ENCODE results near the gene FOXI3. TPM values are rescaled to one million over a fixed set of nuclear protein-coding genes. Genes with fewer than 3 reads are reported as not detected.
A peak's percentile ranks its signal among the peaks of the same experiment; 100 is the strongest.
"Not testable (repeated sequence)": the region's sequence is repeated elsewhere in the genome, so short reads cannot be mapped to it uniquely, and the experiment has no call there.

The FOXI3 gene
- total RNA-seq, 2 experiments from 2014 or later, result not detected

- ChIA-PET CTCF (no interaction called here), POLR2A (no interaction called here)
- Mint-ChIP-seq H3K4me3 (peak overlapping the region; percentile 68), H3K27ac (no peak overlapping the region), H3K4me1 (peaks cover 11% of the 10 kb centered on the region), H3K36me3 (ENCODE audit: low read depth) (no peaks in the 10 kb centered on the region), H3K9me3 (no peaks in the 10 kb centered on the region), H3K27me3 (peaks cover 62% of the 10 kb centered on the region)
- no peak for DNase-seq
Observed at GRCh38 chr2:88452980-88453582, 588 bp upstream of the FOXI3 start.

DNA sequence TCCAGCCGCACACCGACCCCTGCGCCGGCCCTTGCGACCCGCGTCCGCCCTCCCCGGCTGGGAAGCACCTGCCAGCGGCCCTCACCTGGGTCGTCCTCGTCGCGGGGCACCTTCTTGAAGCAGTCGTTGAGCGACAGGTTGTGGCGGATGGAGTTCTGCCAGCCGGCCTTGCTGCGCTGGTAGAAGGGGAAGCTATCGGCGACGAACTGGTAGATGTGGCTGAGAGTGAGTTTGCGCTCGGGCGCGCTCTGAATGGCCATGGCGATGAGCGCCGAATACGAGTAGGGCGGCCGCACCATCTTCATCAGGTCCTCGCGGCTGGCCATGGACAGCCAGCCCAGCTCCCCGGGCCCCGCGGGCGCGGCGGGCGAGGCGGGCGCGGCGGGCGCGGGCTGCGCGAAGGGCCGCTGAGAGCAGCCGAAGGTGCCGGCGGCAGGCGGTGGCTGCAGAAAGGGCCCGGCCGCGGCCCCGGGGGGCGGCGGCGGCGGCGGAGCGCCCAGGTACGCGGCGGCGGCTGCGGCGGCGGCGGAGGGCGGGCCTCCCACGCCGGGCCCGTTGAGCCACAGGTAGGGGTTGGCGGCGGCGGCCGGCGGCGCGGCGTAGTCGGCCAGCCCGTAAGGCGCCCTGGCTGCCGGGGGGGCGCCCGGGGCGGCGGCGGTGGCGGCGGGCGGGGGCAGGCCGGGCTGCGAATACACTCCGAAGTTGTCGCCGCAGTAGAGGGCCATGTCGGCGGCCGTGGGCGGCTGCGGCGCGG lies 505 bp downstream of the FOXI3 start:
- H3K4me1 Mint-ChIP-seq, result peaks cover 11% of the 10 kb centered on the region
- H3K27ac Mint-ChIP-seq, result no peak overlapping the region
- no peaks in the 10 kb centered on the region for H3K9me3 Mint-ChIP-seq
- DNase-seq, result peak; percentile 6
- H3K36me3 Mint-ChIP-seq (ENCODE audit: low read depth), result no peaks in the 10 kb centered on the region
- ChIA-PET POLR2A (no interaction called here), CTCF (no interaction called here)
- peaks cover 71% of the 10 kb centered on the region for H3K27me3 Mint-ChIP-seq
- H3K4me3 Mint-ChIP-seq, result peak overlapping the region; percentile 16

GRCh38 chr2:88450925-88451810 lies 1.3 kb downstream of the FOXI3 start:
- H3K27me3 Mint-ChIP-seq, result peaks cover 72% of the 10 kb centered on the region

DNA sequence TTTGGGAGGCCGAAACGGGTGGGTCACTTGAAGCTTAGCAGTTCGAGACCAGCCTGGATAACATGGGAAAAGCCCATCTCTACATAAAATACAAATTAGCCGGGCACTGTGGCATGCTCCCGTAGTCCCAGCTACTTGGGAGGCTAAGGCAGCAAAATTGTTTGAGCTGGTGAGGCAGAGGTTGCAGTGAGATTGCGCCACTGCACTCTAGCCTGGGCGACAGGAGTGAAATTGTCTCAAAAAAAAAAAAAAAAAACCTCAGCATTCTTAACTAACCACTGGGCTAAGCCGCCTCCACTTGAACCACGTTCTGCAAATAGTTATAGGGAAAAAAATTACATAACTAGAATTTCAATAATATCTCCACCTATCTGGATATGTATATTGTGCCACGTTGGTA lies 2.3 kb downstream of the FOXI3 start:
- Mint-ChIP-seq H3K4me1 (peaks cover 11% of the 10 kb centered on the region), H3K27ac (no peak overlapping the region), H3K36me3 (ENCODE audit: low read depth) (no peaks in the 10 kb centered on the region), H3K9me3 (no peaks in the 10 kb centered on the region), H3K4me3 (no peak overlapping the region), H3K27me3 (peaks cover 69% of the 10 kb centered on the region)
- no peak for DNase-seq
- CTCF ChIA-PET, result no interaction called here
- POLR2A ChIA-PET, result no interaction called here

More at GRCh38 chr2:88450925-88451810, 1.3 kb downstream of the FOXI3 start:
- H3K4me1 Mint-ChIP-seq, result peaks cover 11% of the 10 kb centered on the region
- H3K27ac Mint-ChIP-seq, result no peak overlapping the region
- ChIA-PET CTCF (no interaction called here), POLR2A (no interaction called here)
- no peaks in the 10 kb centered on the region for H3K9me3 Mint-ChIP-seq
- peak overlapping the region; percentile 16 for H3K4me3 Mint-ChIP-seq
- H3K36me3 Mint-ChIP-seq (ENCODE audit: low read depth), result no peaks in the 10 kb centered on the region
- no peak for DNase-seq

DNA sequence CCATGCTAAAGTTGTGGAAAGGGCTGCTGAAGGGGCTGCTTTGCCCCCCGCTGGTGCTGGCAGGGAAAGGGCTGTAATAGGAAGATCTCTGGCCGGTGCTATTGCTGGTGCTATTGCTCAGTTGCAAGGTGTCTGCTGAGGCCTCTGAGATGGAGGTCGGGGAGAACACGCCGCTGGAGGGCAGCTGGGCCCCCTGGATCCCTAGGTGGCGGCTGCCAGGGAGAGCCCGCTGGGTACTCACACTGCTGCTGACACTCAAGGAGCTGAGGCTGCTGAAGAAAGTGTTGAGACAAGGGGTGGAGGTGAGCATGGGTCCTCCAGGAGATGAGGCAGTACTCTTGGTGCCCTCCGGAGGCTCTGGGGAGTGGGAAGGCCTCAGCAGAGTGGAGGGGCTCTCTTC lies 4.2 kb downstream of the FOXI3 start:
- H3K9me3 Mint-ChIP-seq, result no peaks in the 10 kb centered on the region
- H3K27me3 Mint-ChIP-seq, result peaks cover 57% of the 10 kb centered on the region
- ChIA-PET CTCF (no interaction called here), POLR2A (no interaction called here)
- no peak overlapping the region for H3K27ac Mint-ChIP-seq
- no peak for DNase-seq
- H3K4me3 Mint-ChIP-seq, result no peak overlapping the region
- H3K36me3 Mint-ChIP-seq (ENCODE audit: low read depth), result no peaks in the 10 kb centered on the region
- H3K4me1 Mint-ChIP-seq, result peaks cover 9% of the 10 kb centered on the region

DNA sequence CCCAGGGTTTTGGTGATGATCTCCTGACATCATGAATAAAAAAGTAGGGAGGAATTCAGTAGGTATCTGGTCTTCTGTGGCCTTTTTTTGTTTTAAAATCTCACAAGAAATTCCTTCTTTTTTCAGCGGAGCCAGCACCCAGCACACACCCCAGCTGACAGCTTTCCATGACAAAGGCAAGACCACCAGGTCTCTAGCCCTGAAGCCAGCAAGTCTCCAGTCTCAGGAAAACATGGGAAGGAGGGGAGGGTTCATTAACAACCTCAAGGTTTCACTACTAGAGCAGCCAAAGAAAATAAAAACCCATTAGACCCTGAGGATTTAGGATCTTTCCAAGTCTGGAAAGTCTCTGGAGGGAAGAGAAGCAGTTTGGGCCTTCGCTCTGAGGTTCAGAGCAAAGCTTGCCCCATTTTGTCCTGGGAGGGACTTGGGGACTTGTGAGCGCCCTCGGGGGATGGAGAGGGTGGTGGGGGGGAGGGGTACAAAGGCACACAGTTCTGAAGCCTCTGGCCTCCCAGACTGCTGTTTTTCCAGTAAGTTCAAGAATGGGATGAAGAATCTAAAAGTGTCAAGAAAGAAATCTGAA lies 9.0 kb downstream of the FOXI3 start:
- POLR2A ChIA-PET, result no interaction called here
- Mint-ChIP-seq H3K4me1 (no peaks in the 10 kb centered on the region), H3K9me3 (no peaks in the 10 kb centered on the region), H3K27me3 (peaks cover 19% of the 10 kb centered on the region), H3K27ac (no peak overlapping the region), H3K36me3 (ENCODE audit: low read depth) (no peaks in the 10 kb centered on the region), H3K4me3 (no peak overlapping the region)
- no peak for DNase-seq
- CTCF ChIA-PET, result no interaction called here

DNA sequence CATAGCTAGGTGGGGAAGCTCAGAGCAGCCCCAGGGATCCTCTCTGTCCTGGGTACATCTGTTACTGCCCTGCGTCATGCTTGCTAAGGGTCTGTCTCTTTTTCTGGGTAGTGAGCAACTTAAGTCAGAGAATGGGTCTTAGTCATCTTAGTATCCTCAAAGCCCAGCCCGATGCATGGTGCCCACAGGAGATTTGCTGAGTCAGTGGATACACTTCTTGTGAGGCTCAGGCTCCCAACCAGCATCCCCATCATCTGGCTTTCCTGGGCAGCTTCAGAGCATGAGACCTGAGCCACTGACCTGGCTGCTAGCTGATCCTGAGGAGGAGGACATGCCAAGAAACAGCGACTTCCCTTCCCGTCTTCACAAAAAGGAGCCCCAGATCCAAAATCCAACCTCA lies 10.0 kb downstream of the FOXI3 start:
- no peaks in the 10 kb centered on the region for H3K4me1 Mint-ChIP-seq
- POLR2A ChIA-PET, result no interaction called here
- CTCF ChIA-PET, result no interaction called here
- no peak overlapping the region for H3K27ac Mint-ChIP-seq
- H3K4me3 Mint-ChIP-seq, result no peak overlapping the region
- no peak for DNase-seq
- H3K36me3 Mint-ChIP-seq (ENCODE audit: low read depth), result no peaks in the 10 kb centered on the region
- H3K27me3 Mint-ChIP-seq, result peaks cover 11% of the 10 kb centered on the region
- no peaks in the 10 kb centered on the region for H3K9me3 Mint-ChIP-seq

GRCh38 chr2:88442061-88442460 lies 10.4 kb downstream of the FOXI3 start:
- DNase-seq, result no peak
- no peak overlapping the region for H3K27ac Mint-ChIP-seq
- POLR2A ChIA-PET, result no interaction called here
- H3K9me3 Mint-ChIP-seq, result no peaks in the 10 kb centered on the region
- peaks cover 9% of the 10 kb centered on the region for H3K27me3 Mint-ChIP-seq
- CTCF ChIA-PET, result no interaction called here
- H3K36me3 Mint-ChIP-seq (ENCODE audit: low read depth), result no peaks in the 10 kb centered on the region
- no peak overlapping the region for H3K4me3 Mint-ChIP-seq
- no peaks in the 10 kb centered on the region for H3K4me1 Mint-ChIP-seq

- peaks cover 6% of the 10 kb centered on the region for H3K27me3 Mint-ChIP-seq
- CTCF ChIA-PET, result no interaction called here
- H3K4me3 Mint-ChIP-seq, result no peak overlapping the region
- no peaks in the 10 kb centered on the region for H3K4me1 Mint-ChIP-seq
- no peaks in the 10 kb centered on the region for H3K36me3 Mint-ChIP-seq (ENCODE audit: low read depth)
- no peaks in the 10 kb centered on the region for H3K9me3 Mint-ChIP-seq
- H3K27ac Mint-ChIP-seq, result no peak overlapping the region
- POLR2A ChIA-PET, result no interaction called here
- no peak for DNase-seq
Observed at GRCh38 chr2:88437010-88437409, 15.5 kb downstream of the FOXI3 start.

GRCh38 chr2:88429929-88430328 lies 22.6 kb downstream of the FOXI3 start:
- Mint-ChIP-seq H3K9me3 (no peaks in the 10 kb centered on the region), H3K4me1 (no peaks in the 10 kb centered on the region), H3K4me3 (no peak overlapping the region), H3K36me3 (ENCODE audit: low read depth) (no peaks in the 10 kb centered on the region), H3K27me3 (no peaks in the 10 kb centered on the region), H3K27ac (no peak overlapping the region)
- ChIA-PET CTCF (no interaction called here), POLR2A (no interaction called here)
- DNase-seq, result no peak

DNA sequence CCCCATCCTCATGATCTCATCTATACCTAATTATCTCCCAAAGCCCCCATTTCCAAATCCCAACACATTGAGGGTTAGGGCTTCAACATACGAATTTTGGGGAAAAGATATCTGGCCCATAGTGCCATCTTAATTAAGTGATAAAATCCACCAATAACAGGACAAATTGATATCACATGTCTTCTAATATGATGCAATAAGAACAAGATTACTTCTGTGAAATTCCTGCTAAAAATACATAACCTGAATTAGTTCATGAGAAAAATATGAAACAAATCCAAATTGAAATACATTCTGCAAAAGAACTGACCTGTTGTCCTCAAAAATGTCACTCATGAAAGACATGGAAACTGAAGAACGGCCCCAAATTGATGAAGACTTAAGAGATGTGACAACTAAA lies 28.8 kb downstream of the FOXI3 start:
- H3K9me3 Mint-ChIP-seq, result no peaks in the 10 kb centered on the region

DNA sequence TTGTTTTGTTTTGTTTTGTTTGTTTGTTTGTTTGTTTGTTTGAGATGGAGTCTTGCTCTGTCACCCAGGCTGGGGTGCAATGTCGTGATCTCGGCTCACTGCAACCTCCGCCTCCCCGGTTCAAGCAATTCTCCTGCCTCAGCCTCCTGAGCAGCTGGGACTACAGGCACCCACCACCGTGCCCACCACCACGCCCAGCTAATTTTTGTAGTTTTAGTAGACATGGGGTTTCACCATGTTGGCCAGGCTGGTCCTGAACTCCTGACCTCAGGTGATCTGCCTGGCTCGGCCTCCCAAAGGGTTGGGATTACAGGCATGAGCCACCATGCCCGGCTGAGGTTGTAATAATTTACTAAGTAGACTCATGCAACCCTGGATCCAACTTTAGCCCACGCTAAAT lies 33.4 kb downstream of the FOXI3 start:
- DNase-seq; H3K27ac Mint-ChIP-seq; H3K27me3 Mint-ChIP-seq; H3K4me3 Mint-ChIP-seq; POLR2A ChIA-PET; H3K4me1 Mint-ChIP-seq; H3K36me3 Mint-ChIP-seq (ENCODE audit: low read depth); CTCF ChIA-PET; H3K9me3 Mint-ChIP-seq: not testable (repeated sequence)

More for the DNA sequence above, 28.8 kb downstream of the FOXI3 start:
- Mint-ChIP-seq H3K27me3 (peaks cover 2% of the 10 kb centered on the region), H3K36me3 (ENCODE audit: low read depth) (no peaks in the 10 kb centered on the region), H3K27ac (no peak overlapping the region), H3K4me1 (no peaks in the 10 kb centered on the region), H3K4me3 (no peak overlapping the region)
- CTCF ChIA-PET, result no interaction called here
- no peak for DNase-seq
- POLR2A ChIA-PET, result no interaction called here

DNA sequence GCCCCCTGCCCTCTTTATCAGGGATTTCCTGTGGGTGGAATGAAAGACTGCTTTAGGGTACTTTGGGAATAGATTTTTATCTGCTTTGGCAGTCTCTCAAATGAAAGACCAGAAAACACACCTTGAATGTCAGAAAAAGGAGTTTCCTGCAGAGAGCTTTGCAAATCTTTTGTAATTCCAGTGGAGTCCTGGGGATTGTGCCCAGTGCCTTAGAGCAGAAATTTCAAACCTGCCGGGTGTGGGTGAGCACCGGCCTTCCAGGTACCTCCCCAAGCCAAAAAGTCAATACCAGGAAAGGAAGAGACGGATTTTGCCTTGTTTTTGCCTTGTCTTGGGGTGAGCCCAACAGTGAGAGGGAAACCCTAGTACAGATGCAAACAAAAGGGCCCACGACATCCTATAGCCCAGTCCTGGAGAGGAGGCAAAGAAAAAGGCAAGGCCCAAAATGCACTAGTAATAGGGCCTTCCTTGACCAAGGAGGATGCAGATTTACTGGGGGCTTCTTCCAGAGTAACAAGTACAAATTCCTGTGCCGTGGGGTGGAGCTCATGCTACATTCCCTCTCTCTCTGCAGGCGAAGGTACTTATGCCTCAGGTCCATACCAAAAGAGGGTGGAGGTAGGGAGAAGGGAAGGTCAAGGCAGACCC lies 36.4 kb downstream of the FOXI3 start:
- Mint-ChIP-seq H3K36me3 (ENCODE audit: low read depth) (no peaks in the 10 kb centered on the region), H3K27me3 (peaks cover 2% of the 10 kb centered on the region), H3K9me3 (no peaks in the 10 kb centered on the region), H3K4me1 (no peaks in the 10 kb centered on the region), H3K27ac (no peak overlapping the region), H3K4me3 (no peak overlapping the region)
- POLR2A ChIA-PET, result no interaction called here
- no peak for DNase-seq
- CTCF ChIA-PET, result no interaction called here
